ENCODE results near the gene MSH5.

The MSH5 gene

DNA sequence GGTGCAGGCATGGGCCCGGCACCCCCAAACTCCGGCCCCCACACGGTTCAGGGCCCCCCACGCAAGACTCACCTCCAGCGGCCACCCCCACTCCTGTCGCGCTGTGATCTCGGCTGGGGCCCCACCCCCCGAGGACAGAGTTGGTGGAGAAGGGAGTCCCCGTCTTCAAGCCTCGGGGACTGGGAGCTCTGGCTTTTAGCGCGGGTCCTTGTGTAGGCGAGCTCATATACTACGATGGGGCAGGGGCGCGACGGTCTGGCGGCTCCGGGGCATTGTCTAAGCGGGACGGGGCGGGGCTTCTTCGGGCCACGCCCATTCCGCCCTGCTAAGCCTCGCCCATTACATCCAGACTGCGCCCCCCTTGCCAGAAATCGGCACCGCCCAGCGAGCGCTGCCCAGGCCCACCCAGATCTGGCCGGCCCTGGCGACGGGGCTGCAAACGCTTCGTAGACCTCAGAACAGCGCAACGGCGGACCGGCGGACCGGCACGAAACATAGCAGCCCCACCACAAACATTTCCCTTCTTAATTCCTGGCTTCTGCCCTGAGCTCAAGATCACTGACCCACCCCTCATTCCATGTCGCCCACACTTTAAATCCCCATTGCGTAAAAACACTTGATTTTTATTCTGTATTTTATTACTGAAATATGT, 9.7 kb upstream of the MSH5 start:
- peak; percentile 53 for DNase-seq (ENCODE audit: low read depth)

DNA sequence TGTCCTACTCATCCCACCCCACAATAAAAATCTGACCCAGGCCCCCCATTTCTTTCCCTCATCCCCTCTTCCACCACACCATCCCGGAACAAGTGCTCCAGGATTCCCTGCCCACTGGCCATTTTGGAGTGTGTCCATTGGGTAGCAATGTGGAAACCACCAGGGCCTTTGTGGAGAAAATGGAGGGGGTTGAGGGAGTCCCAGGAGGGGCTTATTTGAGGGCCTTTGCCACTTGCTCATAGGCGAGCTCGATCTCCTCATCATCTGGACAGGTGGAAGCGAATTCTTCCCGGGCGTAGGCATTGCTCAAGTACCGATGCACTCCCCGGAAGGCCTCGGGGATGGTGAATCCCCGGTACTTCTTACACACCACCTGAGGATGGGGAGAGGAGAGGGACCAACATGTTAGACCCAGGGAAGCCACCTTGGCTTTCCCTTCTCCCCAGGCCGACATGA, 9.1 kb upstream of the MSH5 start:
- no peak for DNase-seq (ENCODE audit: low read depth)

DNA sequence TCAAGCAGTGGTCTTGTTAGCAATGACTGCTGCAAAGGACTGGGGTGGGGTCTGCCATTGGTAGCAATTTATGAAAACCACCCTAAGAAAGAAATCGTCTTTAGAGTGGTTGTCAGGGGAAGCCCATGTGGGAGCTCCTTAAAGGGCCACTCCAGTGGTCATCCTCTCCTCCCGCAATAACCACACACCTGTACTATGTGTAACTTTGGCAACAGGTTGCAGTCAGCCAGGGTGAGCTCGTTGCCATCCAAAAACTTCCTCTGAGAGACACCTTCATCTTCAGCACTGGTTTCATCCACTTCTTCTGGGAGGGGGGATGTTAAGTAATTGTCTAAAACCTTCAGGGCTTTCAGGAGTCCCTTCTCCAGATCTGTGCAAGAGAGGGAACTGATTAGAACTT, 7.8 kb upstream of the MSH5 start:
- DNase-seq (ENCODE audit: low read depth): no peak

DNA sequence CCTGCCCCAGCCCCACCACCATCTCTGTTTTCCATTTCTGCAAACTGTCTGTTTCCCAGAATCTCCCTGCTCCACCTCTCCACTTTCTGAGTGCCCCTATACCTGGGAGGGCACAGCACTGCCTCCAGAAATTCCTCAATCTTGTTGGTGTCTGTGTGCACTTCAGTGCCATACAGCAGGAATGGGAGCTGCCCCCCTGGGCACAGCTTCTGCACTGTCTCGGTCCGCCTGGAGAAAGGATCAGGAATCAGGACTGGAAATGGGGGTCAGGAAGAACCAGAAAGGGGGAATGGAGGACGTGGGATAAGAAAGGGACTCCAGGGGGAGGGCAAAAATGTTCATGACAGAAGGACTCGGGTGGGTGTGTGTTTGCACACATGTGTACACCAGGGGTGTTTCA, 6.1 kb upstream of the MSH5 start:
- DNase-seq (ENCODE audit: low read depth): no peak

DNA sequence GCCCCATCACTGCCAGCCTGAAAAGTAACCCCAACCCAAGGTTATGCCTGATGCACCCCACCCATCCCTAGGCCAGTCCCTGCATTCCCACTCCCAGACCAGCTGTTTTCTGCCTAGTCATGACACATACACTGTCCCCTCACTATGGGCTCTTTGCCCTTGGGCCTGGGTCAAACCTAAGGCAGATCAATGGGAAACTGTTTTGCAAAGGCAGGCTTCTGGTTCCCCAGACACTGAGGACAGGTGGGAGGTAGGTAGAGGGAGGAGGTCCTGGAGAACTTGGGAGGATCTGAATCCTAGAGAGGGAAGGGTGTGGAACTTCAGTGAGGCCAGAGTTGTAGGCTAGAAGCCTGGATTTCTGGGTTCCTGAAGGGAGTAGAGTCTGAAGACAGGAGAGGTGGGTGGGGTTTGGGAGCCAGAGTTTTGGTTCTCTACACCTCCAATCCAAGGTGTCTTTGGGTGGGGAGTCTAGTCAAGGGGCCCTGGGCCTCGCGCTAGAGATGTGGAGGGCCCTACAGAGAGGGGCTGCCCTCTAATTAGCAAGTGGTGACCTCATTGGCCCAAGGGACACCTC, 5.5 kb upstream of the MSH5 start:
- DNase-seq (ENCODE audit: low read depth): no peak

GRCh38 chr6:31734821-31735406, 4.9 kb upstream of the MSH5 start:
- peak; percentile 45 for DNase-seq (ENCODE audit: low read depth)

DNA sequence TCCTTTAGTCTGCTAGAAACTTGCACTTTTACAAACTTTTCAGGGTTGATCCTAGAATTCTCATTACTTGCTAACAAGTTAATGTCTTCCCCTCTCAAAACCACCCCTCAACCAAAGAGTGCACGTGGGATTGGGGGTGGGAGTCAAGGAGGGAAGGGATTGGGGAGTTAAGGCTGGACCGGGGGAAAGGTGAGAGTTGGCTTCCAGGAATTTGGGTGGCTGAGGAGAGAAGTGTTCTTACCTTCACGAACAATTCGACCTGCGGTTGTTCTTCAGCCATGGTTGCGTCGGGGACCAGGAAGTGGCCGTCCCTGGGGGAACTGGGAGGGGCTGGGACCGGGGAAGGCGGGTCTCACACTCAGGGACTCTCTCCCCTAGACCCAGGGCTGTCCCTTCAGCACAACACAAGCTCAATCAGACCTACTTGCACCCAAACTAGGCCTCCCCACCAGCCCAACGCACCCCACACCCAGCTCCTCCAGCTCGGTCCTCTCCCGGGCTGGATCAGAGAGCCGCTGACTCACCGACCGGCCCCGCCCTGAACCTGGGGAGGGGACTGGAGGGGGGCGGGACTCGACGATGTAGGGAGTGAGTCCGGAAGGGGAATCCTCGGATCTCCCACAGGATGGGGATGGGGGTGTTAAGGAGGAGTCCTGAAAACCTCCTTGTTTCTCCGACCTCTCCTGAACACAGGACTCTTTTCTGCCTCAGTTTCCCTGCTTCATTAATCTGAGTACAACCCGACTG, 3.6 kb upstream of the MSH5 start, which contains the start of gene CLIC1:
CLIC1 (minus strand) TSS at position 510 of the 747 bp plus-strand sequence; CDS start at position 280, 230 bp downstream.
- peak; percentile 66 for DNase-seq (ENCODE audit: low read depth)

DNA sequence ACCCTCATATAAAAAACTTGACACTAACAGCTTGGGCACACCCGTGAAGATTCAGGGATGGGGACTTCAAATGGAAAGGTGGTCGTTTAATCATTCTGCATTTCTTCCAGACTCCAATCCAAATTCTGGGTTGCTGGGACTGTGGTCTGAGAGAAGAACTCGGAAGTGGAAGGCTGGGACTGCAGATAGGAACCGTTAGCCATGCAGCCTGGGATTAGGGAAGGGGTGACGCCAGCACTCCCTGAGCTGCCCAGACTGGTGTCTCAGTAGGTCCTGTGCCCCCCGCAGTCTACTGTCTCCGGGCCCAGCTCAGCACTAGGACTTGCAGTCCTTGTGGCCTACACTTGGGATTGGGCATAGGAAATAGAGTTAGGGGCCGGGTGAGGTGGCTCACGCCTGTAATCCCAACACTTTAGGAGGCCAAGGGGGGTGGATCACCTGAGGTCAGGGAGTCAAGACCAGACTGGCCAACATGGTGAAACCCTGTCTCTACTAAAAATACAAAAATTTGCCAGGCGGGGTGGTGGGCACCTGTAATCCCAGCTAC, 3.0 kb upstream of the MSH5 start:
- no peak for DNase-seq (ENCODE audit: low read depth)

DNA sequence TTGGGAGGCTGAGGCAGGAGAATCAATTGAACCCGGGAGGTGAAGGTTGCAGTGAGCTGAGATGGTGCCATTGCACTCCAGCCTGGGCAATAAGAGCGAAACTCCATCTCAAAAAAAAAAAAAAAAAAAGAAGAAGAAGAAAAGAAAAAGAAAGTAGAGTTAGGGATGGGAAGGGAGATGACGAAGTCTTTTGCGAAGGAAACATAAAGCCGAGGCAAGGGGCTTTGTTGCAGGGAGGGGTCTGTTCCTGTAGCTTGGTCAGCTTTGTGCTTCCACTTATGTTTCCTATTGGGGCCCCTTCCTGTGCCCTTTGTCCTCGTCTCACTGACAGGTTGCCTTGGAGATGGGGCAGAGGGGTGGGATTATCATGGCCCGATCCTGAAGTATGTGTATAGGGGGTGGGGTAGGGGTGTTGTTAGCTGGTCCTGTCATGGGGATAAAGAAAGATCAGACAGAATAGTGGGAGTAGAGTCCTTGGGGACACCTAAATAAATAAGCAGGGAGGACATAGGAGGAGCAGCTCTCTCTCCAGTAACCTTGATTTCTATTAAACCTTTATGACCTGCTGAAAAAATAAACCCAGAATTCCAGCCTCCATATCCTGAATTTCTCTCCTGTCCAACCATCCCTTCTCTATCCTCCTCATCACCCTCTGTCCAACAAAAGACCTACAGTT, 2.4 kb upstream of the MSH5 start:
- no peak for DNase-seq (ENCODE audit: low read depth)

DNA sequence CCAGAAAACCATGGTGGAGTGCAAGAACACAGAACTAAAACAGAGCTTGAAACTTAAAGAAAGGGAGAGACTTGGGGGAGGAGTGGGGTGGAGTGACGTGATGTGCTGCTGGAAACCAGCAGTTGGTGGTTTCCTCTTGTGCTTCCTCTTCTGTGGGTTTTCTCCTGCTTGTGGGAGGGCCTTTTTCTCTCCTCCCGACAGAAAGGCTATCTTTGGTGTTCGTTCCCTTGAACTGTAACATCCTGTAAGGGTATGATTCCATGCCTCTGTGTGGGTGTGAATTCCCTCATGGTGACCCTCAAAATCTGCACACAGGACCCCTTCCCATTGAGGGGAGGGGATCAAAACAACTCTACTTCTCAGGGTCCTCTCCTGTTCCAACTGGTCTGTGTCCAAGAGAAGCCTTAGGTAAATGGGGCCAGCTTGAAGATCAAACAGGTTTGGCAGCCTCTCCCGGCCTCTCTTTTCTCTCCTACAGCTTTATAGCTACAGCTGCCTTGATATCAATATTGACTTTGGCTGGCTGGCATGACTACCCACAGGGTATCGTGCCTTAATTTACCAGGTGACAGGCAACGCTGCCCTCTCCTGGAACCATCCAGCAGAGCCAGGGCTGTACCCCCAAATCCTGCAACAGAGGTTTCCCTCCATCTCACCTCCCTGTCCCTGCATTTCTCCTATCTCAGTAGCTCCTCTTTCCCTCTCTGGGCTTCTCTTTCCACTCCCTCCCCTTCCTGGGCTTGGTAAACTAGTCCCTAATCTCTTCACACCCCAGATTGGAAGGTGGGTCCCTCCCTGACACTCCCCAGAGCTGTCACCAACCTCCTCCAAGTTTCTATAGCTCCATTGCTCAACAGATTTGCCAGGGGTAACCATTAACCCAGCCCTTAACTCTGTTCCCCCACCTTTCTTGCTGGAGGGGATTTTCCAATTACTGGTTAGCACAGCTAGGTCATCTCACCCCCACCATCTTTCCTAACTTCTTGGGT, 1.5 kb upstream of the MSH5 start:
- DNase-seq (ENCODE audit: low read depth): peak; percentile 43

GRCh38 chr6:31740397-31741223, 805 bp downstream of the MSH5 start:
- DNase-seq (ENCODE audit: low read depth): no peak

DNA sequence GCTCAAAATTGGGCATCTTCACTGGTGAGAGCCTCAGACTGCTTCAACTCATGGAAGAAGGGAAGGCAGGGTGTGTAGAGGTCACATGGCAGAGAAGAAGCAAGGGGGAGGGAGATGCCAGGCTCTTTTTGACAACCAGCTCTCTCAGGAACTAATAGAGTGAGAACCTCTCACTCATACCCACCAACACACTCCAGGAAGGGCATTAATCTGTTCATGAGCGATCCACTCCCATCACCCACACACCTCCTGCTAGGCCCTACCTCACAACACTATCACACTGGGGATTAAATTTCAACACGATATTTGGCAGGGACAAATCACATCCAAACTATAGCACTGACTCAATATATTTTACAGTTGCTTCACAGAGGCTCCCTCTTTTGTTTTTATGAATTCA, 2.0 kb downstream of the MSH5 start:
- DNase-seq (ENCODE audit: low read depth): no peak

- DNase-seq (ENCODE audit: low read depth): no peak
These were observed 3.1 kb downstream of the MSH5 start for GRCh38 chr6:31742894-31743293.

DNA sequence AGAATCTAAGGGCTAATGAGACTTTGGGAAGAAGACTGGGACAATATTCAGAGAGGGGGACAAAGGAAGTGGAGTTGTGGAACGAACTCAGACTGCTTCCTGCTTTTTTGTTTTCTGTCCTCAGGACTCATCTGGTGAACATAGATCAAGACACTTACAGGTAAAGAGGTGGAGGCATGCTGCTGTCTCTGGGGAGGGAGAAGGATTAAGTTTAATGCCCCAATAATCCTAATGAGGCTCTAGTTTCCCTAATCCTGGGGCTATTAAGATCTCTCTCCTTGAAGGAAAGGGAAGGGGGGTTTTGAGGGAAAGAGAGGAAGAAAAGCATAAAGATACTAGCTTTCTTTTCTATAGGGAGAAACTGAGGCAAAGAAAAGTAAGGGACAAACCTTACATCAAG, 4.6 kb downstream of the MSH5 start:
- no peak for DNase-seq (ENCODE audit: low read depth)

DNA sequence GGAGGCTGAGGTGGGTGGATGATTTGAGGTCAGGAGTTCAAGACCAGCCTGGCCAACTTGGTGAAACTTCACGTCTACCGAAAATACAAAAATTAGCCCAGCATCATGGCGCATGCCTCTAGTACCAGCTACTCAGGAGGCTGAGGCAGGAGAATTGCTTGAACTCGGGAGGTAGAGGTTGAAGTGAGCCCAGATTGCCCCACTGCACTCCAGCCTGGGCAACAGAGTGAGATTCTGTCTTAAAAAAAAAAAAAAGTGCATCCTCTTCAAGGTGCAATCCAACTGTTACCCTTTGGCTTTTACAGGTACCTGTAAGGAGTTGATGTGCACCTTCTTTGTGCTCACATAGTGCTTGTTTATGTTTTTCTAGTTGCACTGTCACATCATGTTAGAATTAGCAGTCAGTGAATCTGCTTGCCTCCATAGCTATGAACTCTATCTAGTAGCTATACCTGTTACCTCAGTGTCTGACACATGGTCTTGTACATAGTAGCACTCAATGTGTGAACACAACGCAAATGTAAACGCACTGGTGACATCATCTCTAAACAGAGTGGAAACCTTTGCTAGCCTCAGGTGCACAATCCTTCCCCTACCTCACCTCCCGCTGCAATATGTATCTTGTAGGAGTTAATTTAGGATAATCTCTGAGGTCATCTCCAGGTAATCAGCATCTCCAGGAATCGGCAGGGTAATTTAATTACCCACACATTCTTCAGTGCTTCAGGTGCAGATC, 9.7 kb downstream of the MSH5 start:
- no peak for DNase-seq (ENCODE audit: low read depth)

GRCh38 chr6:31750411-31751022, 10.7 kb downstream of the MSH5 start:
- DNase-seq (ENCODE audit: low read depth): no peak

GRCh38 chr6:31752739-31753319, 13.0 kb downstream of the MSH5 start:
- no peak for DNase-seq (ENCODE audit: low read depth)

DNA sequence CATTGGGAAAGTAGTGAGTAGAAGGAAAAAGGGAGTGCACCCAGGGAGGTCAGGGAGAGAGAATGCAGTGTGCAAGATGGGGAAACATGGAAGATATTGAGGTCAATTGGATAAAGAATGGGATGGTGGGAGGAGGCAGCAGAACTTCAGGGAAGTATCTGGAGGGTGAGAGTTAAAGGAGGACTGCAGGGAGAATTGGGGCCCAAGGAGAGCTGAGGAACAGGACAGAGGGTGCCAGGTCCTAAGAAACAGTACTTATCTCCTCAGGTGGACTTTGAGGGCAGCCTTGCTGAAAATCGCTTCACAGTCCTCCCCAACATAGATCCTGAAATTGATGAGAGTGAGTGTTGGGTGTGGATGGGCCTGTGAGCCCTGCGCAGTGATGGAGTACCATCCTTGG, 18.5 kb downstream of the MSH5 start:
- no peak for DNase-seq (ENCODE audit: low read depth)

Data from stimulated activated CD8-positive, alpha-beta memory T cell treated with anti-CD3 and anti-CD28 coated beads, Interleukin-12 subunit alpha, Interleukin-12 subunit beta, amount 100 ng/mL, for 4 hours (primary cell).